Measurements from ENCODE around the gene RBPJ.

RBPJ gene

GRCh38 chr4:26320538-26321372 lies at the start of gene RBPJ:
Gene RBPJ (plus strand): TSS chr4:26321014. CDS start chr4:26321029, 15 bp downstream.
- DNase-seq: peak; percentile 92

DNA sequence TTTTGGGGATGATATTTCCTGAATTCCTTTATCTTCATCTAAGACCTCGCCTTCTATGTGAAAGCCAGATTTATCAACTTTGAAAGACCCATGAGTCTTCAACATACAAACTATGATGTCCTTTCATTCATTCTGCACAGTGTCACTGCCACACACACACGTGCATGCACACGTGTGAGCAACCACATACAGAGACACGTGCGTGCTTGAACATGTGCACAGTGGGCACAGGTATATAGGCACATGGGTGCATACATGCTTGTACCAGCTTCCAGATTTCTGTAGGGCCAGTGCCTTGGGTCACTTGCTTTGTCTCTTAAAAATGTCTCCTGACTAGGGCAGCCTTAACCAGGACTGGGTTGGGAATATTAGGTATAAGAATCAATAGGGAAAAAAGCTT lies 49.1 kb upstream of the RBPJ start:
- no peak for DNase-seq

GRCh38 chr4:26272654-26273615 lies 47.9 kb upstream of the RBPJ start:
- peak; percentile 77 for DNase-seq

- peak; percentile 59 for DNase-seq
Measured at GRCh38 chr4:26273616-26273980, 47.2 kb upstream of the RBPJ start.

DNA sequence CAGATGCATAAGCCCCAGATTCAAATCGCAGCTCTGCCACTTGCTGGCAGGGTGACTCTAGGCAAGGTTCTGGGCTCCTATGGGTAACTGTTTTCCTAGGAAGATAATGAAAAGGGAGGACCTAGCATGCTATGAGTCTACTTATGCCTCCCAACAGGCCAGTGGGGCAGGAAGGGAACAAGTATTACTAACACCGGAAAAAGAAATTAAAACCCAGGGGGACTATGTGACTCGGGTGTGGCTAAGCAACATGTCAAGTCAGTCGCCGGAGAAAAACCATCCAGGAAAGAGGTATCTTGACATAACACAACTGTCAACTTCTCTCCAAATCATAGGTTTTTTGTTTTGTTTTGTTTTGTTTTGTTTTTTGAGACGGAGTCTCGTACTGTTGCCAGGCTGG lies 45.5 kb upstream of the RBPJ start:
- DNase-seq: peak; percentile 54

GRCh38 chr4:26279446-26279845 lies 41.4 kb upstream of the RBPJ start:
- DNase-seq: no peak

- DNase-seq: no peak
Measured at GRCh38 chr4:26281881-26282280, 38.9 kb upstream of the RBPJ start.

GRCh38 chr4:26284536-26284935 lies 36.3 kb upstream of the RBPJ start:
- no peak for DNase-seq

DNA sequence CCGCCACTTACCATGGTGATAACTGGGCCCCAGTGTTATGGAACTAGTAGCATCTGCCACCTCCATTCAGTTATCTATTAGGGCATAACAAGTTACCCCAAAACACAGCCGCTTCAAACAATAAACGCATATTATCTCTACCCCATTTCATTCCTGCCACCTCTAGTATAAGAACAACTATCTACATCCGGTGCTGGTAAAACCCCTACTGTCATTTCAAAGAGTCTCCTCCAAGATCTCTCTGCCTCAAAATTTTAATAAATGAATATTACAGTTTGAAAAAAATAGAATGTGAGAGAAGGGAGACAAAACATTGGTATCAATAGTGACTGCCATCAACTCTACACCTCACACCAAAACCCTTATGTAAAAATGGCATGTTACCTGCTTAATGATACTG lies 35.5 kb upstream of the RBPJ start:
- DNase-seq: no peak

- DNase-seq: peak; percentile 89
Measured at GRCh38 chr4:26287756-26288155, 33.1 kb upstream of the RBPJ start.

DNA sequence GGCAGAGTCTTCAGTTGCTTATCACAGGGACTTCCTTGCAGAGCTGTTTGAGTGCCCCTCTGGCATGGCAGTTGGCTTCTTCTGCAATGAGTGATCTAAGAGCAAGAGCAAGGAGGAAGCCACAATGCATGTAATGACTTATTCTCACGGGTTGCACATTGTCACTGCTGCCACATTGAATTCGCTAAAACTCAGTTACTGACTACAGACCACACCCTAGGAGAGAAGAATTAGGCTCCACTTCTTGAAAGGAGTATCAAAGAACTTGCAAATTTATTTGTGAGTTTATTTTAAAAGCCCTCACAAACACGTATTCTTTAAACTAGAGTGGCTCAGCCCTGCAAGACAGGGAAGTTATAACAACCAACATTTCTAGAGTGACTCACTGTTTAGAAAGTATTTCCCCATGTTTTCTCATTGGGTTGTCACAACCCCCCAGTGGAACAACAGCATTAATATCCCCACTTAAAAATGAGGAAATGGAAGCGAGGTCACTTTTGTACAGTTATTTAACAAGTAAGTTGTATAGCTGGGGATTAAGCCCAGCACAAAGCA lies 32.4 kb upstream of the RBPJ start:
- peak; percentile 96 for DNase-seq

- peak; percentile 56 for DNase-seq
Measured at GRCh38 chr4:26289401-26289800, 31.4 kb upstream of the RBPJ start.

GRCh38 chr4:26290321-26290720 lies 30.5 kb upstream of the RBPJ start:
- DNase-seq: no peak

GRCh38 chr4:26294904-26295303 lies 25.9 kb upstream of the RBPJ start:
- DNase-seq: no peak

GRCh38 chr4:26296021-26296420 lies 24.8 kb upstream of the RBPJ start:
- no peak for DNase-seq

DNA sequence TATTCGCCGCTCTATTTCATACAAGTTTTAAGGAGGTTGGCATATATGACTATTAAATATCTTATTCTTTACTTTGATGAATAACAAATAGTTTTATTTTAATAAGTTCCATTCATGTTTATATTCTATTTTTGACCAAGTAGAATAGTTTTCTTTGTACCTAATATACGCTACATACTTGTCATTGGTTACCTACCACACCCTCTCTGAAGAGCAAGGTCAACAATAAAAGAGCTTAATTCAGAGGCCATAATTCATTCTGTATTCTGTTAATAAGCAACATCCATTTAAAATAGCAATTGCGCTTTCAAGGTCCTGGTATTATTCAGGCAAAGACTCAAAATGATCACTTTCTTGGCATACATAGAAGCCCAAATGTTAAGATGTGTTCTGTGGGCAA lies 24.3 kb upstream of the RBPJ start:
- no peak for DNase-seq

GRCh38 chr4:26297219-26297618 lies 23.6 kb upstream of the RBPJ start:
- no peak for DNase-seq

GRCh38 chr4:26298198-26298947 lies 22.4 kb upstream of the RBPJ start:
- DNase-seq: no peak

DNA sequence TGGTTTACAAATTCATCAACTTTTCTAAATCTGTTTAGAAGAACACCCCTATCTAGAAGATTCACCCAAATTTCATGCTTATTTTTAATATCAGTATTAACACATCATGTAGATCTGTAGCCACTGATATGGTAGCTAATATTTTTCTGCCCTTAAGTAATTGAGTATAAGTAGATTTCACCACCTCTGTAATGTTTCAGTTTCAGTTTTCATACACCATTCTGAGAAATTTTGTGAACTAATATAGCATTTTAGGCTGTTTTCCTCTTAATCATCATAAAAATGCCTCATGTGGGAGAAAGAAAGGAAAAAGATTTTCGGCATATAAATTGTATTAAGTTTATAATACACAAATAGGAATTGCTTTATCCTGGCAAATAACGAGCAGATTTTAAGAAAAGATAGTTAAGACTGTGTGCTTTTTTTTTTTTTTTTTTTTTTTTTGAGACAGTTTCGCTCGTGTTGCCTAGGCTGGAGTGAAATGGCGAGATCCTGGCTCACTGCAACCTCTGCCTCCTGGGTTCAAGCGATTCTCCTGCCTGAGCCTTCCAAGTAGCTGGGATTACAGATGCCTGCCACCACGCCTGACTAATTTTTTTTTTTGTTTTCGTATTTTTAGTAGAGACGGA lies 21.4 kb upstream of the RBPJ start:
- peak; percentile 88 for DNase-seq

DNA sequence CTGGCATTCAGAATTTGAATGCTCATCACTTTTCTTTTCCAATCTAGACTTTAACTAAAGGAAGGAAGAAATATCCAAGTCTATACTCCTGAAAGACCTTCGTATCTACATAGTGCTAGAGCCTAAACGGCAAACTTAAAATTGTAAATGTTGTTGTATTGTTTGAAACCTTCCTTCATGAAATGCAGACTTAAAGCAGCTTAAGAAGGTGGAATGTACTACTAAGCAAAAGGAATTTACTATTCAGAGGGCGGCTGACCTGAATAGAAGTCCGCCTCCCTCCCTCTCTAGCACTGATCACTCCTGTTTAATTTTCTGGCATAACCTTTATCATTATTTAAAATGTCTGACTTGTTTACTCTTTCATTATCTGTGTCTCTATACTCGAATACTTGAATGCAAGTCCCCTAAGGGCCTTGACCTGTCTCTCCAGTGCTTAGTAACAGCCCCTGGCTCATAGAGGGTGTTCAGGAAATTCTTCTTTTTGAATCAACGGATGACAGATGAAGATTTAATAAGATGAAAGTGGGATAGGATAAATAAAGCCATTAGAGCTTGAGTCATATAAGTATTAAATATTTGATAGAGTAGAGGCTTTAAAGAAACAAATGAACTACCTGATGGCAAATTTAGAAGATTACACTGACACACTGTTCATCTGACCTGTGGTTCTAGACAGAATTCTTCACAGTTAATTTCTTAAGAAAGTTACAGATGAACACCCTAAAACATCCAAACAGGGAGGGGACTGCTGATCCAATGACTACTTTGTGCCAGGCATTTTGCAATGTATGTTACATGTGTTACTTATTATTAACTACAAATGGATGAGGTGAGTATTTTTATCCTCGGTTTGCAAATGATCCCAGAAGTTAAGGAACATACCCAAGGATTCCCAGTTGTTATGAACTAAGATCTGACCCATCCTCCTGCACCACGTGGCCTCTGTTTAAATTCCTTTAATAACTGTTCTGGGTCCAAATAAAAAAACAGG lies 20.2 kb upstream of the RBPJ start:
- no peak for DNase-seq

Data from inflammatory macrophage treated with lipopolysaccharide for 4 hours (primary cell).